Keratinocyte (primary cell): ENCODE measurements around the gene EPHB2. TPM values are rescaled to one million over a fixed set of nuclear protein-coding genes. Genes with fewer than 3 reads are reported as not detected.

ENCODE experiments used
- DNase-seq: peaks from one replicate; pipeline ENCODE4 v3.0.0-alpha.2; 2011; ENCODE audit warnings: low read depth, missing footprints, low spot score
- FAIRE-seq: peaks from 2 replicates; lab custom pipeline; 2011; peaks lifted over from hg19 to GRCh38; lab: Jason Lieb, UNC
- H2AFZ ChIP-seq: 2 replicates; pipeline ENCODE4 v1.6.0; 2012; ENCODE audit warnings: low read length, control low read depth, inconsistent platforms; ENCODE audit not compliant: control insufficient read depth
- H3K27ac ChIP-seq: 2 replicates; pipeline ENCODE4 v1.5.1; 2011; ENCODE audit warnings: low read length; ENCODE audit not compliant: control insufficient read depth, insufficient read depth
- H3K27me3 ChIP-seq: 3 replicates; pipeline ENCODE4 v1.6.0; 2011; ENCODE audit warnings: low read length; ENCODE audit not compliant: control insufficient read depth, insufficient read depth; ENCODE audit errors: extremely low read depth
- H3K36me3 ChIP-seq, 2 experiments: 2 replicates in 1 of 2; 3 replicates in 1 of 2; pipeline ENCODE4 v1.5.1; 2011; ENCODE audit warnings: low read length in 2 of 2, mild to moderate bottlenecking in 1 of 2; ENCODE audit not compliant: control insufficient read depth in 2 of 2, insufficient read depth in 2 of 2; ENCODE audit errors: extremely low read depth in 1 of 2
- H3K4me1 ChIP-seq: 3 replicates; pipeline ENCODE4 v1.5.1; 2011; ENCODE audit warnings: low read length; ENCODE audit not compliant: control insufficient read depth, insufficient read depth; ENCODE audit errors: extremely low read depth
- H3K4me2 ChIP-seq: 3 replicates; pipeline ENCODE4 v1.6.0; 2011; ENCODE audit warnings: low read depth, low read length; ENCODE audit not compliant: control insufficient read depth, insufficient read depth; ENCODE audit errors: extremely low read depth
- H3K4me3 ChIP-seq, 3 experiments: fragments of 200-600 bp in 1 of 3; sonication (generic) in 1 of 3; 2 replicates in 2 of 3; 3 replicates in 1 of 3; pipeline ENCODE4 v1.5.1; 2011 to 2016; ENCODE audit warnings: low read length in 3 of 3, mild to moderate bottlenecking in 3 of 3, control low read depth in 2 of 3, inconsistent platforms in 1 of 3, low read depth in 1 of 3, mixed read lengths in 1 of 3, mixed run types in 1 of 3, moderate library complexity in 1 of 3; ENCODE audit not compliant: control insufficient read depth in 2 of 3, insufficient read depth in 2 of 3; ENCODE audit errors: extremely low read depth in 1 of 3
- H3K79me2 ChIP-seq: 2 replicates; pipeline ENCODE4 v1.6.0; 2012; ENCODE audit warnings: low read length; ENCODE audit not compliant: control insufficient read depth, insufficient read depth
- H3K9ac ChIP-seq: 3 replicates; pipeline ENCODE4 v1.6.0; 2011; ENCODE audit warnings: low read length; ENCODE audit not compliant: control insufficient read depth, insufficient read depth; ENCODE audit errors: extremely low read depth
- H3K9me1 ChIP-seq: 3 replicates; pipeline ENCODE4 v1.6.0; 2011; ENCODE audit warnings: low read length; ENCODE audit not compliant: control insufficient read depth, insufficient read depth; ENCODE audit errors: extremely low read depth
- H3K9me3 ChIP-seq: 2 replicates; pipeline ENCODE4 v1.5.1; 2012; ENCODE audit warnings: low read depth, low read length; ENCODE audit not compliant: control insufficient read depth
- H4K20me1 ChIP-seq: 3 replicates; pipeline ENCODE4 v1.6.0; 2011; ENCODE audit warnings: low read length; ENCODE audit not compliant: control insufficient read depth, insufficient read depth; ENCODE audit errors: extremely low read depth
- EZH2 ChIP-seq: IDR thresholded peaks from one replicate; pipeline ENCODE4 v1.6.1; 2012; ENCODE audit warnings: inconsistent platforms, mild to moderate bottlenecking, low read length, moderate library complexity
- dilution Hi-C: fragments of 300-500 bp; cut with MboI; formaldehyde crosslinking; loops from one replicate; pipeline ENCODE4 v1.7.0; 2020; ENCODE audit warnings: low sequenced_read_pairs; ENCODE audit not compliant: extremely low pct_ligation_motif_present
- polyA plus RNA-seq, 5 experiments: library from polyadenylated mRNA; depleted of rRNA in 3 of 5; stranded (reverse) in 3 of 5; stranded (forward) in 1 of 5; unstranded in 1 of 5; fragments of >200 nt; gene quantifications; 1 replicate in 1 of 5; 2 replicates in 3 of 5; 3 replicates in 1 of 5; pipeline versions ENCODE4 v1.2.1 to v1.2.3, GENCODE V29; 2011 to 2012; ENCODE audit warnings: missing spikeins in 2 of 5, low read depth in 1 of 5, low replicate concordance in 1 of 5
- TF ChIP-seq, protein P1 (sequence below), 3 experiments: IDR thresholded peaks in 1 of 3; conservative IDR thresholded peaks in 1 of 3; optimal IDR thresholded peaks in 1 of 3; 2 replicates in 2 of 3; 3 replicates in 1 of 3; pipeline versions ENCODE3 to v1.5.1; 2011; ENCODE audit warnings: low read length in 3 of 3, mild to moderate bottlenecking in 3 of 3, moderate library complexity in 2 of 3, control low read depth in 1 of 3, inconsistent platforms in 1 of 3; ENCODE audit not compliant: insufficient read depth in 2 of 3; ENCODE audit errors: extremely low read depth in 1 of 3

The EPHB2 gene
- polyA plus RNA-seq, 1 donor (not counting 4 experiments of a cell fraction or from before 2014, with no cell fraction given): 0.10 TPM

DNA sequence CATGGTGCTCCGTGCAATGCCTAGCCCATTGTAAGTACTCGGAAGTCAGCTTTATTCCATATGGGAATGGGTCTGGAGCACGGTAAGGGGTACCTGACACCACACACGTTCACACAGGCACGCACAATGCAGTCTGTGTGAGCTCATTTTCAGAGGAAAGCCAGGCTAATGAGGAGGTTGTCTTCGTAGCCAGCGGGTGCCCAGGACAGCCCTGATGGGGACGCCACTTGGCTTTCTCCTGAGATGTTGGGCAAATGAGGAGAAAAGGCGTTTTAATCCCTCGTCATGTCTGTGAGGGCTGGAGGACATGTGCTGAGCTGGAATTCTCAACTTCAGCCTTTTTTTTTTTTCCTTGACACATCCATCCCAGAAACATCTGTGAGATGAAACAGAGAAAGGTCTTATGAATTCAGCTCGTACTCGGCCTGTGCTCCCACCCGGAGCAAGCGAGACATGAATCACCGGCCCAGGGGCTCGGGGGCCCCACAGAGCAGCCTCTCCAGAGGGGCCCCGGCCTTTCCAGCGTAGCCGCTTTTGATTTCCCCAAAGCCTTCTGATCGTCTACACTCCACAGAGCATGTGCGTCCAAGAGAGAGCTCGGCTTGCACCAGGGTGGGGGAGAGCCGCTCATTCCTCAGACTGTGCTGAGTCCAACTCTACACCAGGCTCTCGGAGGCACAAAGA is 125.1 kb downstream of the EPHB2 start:
- no peak overlapping the region for H3K4me3 ChIP-seq
- no peak for TF ChIP-seq EZH2
- TF ChIP-seq, protein P1, sequence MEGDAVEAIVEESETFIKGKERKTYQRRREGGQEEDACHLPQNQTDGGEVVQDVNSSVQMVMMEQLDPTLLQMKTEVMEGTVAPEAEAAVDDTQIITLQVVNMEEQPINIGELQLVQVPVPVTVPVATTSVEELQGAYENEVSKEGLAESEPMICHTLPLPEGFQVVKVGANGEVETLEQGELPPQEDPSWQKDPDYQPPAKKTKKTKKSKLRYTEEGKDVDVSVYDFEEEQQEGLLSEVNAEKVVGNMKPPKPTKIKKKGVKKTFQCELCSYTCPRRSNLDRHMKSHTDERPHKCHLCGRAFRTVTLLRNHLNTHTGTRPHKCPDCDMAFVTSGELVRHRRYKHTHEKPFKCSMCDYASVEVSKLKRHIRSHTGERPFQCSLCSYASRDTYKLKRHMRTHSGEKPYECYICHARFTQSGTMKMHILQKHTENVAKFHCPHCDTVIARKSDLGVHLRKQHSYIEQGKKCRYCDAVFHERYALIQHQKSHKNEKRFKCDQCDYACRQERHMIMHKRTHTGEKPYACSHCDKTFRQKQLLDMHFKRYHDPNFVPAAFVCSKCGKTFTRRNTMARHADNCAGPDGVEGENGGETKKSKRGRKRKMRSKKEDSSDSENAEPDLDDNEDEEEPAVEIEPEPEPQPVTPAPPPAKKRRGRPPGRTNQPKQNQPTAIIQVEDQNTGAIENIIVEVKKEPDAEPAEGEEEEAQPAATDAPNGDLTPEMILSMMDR (optimal IDR thresholded peaks at IDR 0.05 in 1 of 3, IDR thresholded peaks at IDR 0.05 in 1 of 3, conservative IDR thresholded peaks at IDR 0.05 in 1 of 3; ENCODE audit: extremely low read depth in 1 of 3, insufficient read depth in 2 of 3, low read length in 3 of 3): no peak
- H3K4me1 ChIP-seq: peaks cover 21% of the 10 kb centered on the region
- H4K20me1 ChIP-seq: no peaks in the 10 kb centered on the region
- no peaks in the 10 kb centered on the region for H3K27me3 ChIP-seq
- dilution Hi-C loops: no loop called here
- H3K27ac ChIP-seq: no peak overlapping the region
- H3K79me2 ChIP-seq: no peaks in the 10 kb centered on the region
- H3K9me3 ChIP-seq: no peaks in the 10 kb centered on the region
- no peak overlapping the region for H3K9ac ChIP-seq
- H3K36me3 ChIP-seq: no peaks in the 10 kb centered on the region
- no peak overlapping the region for H2AFZ ChIP-seq
- FAIRE-seq (no peak), DNase-seq (no peak)
- no peaks in the 10 kb centered on the region for H3K9me1 ChIP-seq
- H3K4me2 ChIP-seq: no peak overlapping the region

DNA sequence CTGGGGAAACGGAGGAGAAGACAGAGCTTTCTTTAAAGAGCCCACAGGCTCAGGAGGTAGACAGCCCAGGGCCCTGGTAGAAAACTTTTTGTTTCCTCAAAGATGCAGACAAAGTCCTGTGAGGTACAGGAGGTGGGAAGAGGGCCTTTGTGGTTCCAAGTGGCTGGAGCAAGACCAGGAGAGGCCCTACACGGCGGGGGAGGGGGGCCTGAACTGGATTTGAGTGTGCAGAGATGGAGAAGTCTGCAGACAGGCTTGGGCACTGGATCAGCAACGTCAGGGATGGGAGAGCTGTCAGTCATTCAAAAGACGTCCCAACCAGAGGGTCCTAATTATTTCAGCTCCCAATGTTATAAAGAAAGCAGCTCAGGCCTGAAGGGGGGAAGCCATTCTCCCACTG is 126.2 kb downstream of the EPHB2 start:
- no peak overlapping the region for H3K4me3 ChIP-seq
- H3K9me1 ChIP-seq: no peaks in the 10 kb centered on the region
- DNase-seq (no peak), FAIRE-seq (no peak)
- H3K79me2 ChIP-seq: no peaks in the 10 kb centered on the region
- no peak overlapping the region for H2AFZ ChIP-seq
- no peak for TF ChIP-seq EZH2
- TF ChIP-seq, protein P1 (optimal IDR thresholded peaks at IDR 0.05 in 1 of 3, IDR thresholded peaks at IDR 0.05 in 1 of 3, conservative IDR thresholded peaks at IDR 0.05 in 1 of 3; ENCODE audit: extremely low read depth in 1 of 3, insufficient read depth in 2 of 3, low read length in 3 of 3): no peak
- H3K36me3 ChIP-seq: no peaks in the 10 kb centered on the region
- no peak overlapping the region for H3K4me2 ChIP-seq
- no peak overlapping the region for H3K9ac ChIP-seq
- H3K27me3 ChIP-seq: peaks cover 9% of the 10 kb centered on the region
- no peaks in the 10 kb centered on the region for H4K20me1 ChIP-seq
- no peaks in the 10 kb centered on the region for H3K9me3 ChIP-seq
- H3K27ac ChIP-seq: no peak overlapping the region
- dilution Hi-C loops: no loop called here
- peaks cover 10% of the 10 kb centered on the region for H3K4me1 ChIP-seq
